Measurements from ENCODE around the gene NBEA.

Gene NBEA

DNA sequence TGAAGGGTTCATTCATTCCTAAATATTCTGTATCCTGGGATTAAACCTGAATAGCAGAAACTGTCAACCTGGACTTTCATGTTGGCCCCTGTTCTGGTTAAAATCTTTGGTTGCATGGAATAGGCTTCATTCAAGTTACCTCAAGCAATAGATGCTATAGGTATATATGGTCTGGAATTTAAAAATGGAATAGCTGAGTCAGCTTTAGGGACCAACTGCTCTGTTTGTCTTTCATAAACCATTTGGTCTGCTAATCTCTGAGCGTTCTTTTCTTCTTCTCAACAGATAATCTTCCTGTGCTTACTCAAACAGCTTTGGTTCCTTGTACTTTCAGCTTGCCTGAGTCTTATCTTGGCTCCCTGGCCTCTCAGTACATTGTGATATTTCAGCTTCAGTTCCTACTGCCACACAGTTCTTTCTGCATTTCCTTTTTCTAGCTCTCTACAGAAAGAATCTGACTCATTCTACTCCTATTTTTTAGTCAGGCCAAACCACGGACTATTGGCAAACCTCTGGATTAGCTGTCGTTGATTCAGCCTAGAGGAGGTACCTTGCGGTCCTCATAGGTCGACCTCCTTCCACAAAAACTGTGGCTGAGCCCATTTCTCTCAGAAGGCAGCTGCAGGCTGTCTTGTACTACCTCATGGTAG, 570.3 kb downstream of the NBEA start:
- DNase-seq (ENCODE audit: low spot score) = peak; percentile 35

- DNase-seq (ENCODE audit: low spot score) = no peak
Observed at GRCh38 chr13:35514061-35514477, 572.0 kb downstream of the NBEA start.

- no peak for DNase-seq (ENCODE audit: low spot score)
Observed at GRCh38 chr13:35514801-35515502, 572.9 kb downstream of the NBEA start.

- no peak for DNase-seq (ENCODE audit: low spot score)
Observed at GRCh38 chr13:35518337-35518946, 576.4 kb downstream of the NBEA start.

DNA sequence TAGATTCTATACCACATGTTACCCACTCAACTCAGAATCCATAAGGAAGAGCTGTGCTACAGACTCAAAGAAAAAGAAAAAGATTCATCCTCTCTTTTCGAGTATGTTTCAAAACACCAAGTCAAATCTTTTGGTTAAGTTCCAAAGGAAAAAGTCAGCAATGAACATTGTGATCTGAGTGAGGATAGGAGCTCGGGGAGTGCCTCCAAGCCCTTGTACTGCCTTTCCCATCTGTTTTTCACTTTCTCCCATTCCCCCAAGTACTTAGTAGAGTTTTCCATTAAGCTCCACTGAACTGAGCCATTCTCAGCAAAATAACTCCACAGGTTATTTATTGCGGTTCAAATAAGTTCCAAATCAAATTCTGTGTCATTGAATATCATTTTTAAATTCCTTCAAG, 582.1 kb downstream of the NBEA start:
- no peak for DNase-seq (ENCODE audit: low spot score)

- no peak for DNase-seq (ENCODE audit: low spot score)
Observed at GRCh38 chr13:35526577-35526976, 584.5 kb downstream of the NBEA start.

DNA sequence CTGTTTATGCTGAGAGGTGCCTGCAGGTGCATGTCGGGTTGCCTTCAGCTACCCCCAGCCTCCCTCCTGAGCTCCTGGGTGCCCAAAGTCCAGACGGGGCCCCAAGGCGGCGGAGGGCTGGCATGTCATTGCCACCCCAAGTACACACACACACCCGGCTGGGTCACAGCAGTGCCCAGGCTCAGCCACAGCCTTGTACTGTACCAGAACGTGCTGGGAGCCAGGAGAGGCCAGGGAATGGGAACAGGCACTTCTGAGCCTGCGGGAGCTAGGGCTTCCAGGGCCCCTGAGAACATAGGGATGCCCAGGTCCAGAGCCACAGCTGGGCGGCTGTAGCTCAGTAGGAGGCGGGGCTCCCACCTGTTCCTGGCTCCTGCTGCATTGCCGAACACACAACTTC, 585.4 kb downstream of the NBEA start:
- DNase-seq (ENCODE audit: low spot score) = no peak

DNA sequence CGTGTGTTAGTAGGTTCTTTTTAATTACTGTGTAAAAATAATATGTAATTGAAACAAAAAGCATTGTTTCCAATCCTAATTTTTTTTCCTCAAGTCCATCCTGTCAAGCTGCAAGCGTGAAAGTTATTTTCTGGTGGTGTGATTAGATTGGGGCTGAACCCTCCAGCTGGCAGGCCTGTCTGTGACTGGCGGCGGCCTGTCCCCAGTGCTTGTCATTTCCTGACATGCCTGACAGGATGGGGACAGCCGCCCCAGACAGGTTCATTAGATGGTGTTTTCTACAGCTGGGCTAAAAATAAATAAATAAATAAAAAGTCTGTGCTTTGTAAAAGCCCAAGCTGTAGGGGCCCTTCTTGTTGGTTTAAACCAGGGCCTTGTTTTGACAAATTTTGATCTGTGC, 588.1 kb downstream of the NBEA start:
- DNase-seq (ENCODE audit: low spot score) = no peak

- no peak for DNase-seq (ENCODE audit: low spot score)
Observed at GRCh38 chr13:35530581-35530980, 588.5 kb downstream of the NBEA start.

- DNase-seq (ENCODE audit: low spot score) = no peak
Observed at GRCh38 chr13:35531526-35531925, 589.5 kb downstream of the NBEA start.

- no peak for DNase-seq (ENCODE audit: low spot score)
Observed at GRCh38 chr13:35534343-35534742, 592.3 kb downstream of the NBEA start.

- DNase-seq (ENCODE audit: low spot score) = no peak
Observed at GRCh38 chr13:35548790-35549189, 606.7 kb downstream of the NBEA start.

DNA sequence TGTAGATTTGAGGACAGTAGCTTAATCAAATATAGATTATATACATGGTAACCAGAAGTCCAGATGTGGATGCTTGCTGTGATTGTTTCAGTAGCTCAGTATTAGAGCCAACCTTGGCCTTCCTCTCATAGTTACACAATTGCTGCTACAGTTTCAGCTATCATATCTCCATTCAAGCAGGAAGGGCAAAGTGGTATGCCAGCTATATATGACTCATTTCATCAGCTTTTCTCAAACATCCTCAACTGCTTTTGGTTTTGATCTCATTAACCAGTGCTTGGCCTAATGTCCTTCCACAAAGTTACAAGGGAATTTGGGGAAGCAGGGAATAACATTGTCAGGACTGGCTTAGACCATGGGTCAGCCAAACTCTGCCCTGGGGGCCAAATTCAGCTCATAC, 607.4 kb downstream of the NBEA start:
- DNase-seq (ENCODE audit: low spot score) = no peak

- no peak for DNase-seq (ENCODE audit: low spot score)
Observed at GRCh38 chr13:35552172-35552844, 610.2 kb downstream of the NBEA start.

GRCh38 chr13:35554972-35555623, 613.0 kb downstream of the NBEA start:
- DNase-seq (ENCODE audit: low spot score) = no peak

- no peak for DNase-seq (ENCODE audit: low spot score)
Observed at GRCh38 chr13:35557475-35557874, 615.4 kb downstream of the NBEA start.

GRCh38 chr13:35561540-35561939, 619.5 kb downstream of the NBEA start:
- DNase-seq (ENCODE audit: low spot score) = no peak

DNA sequence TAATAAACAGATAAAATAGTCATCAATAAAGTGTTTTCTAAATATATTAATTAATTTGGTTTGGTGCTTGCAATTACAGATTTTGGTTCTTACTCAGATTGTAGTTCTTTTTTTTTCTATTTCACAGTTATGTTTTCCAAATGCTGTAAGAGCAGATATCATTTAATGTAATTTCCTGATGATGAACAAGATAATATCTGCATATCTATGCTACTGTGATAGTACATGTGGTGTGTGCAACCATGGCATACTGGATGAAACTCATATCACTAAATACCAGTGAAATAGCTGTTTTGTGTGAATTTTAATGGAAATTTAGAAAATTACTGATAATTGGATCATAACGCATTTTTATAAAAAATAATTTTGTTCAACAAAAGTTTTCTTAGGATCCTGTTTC, 623.2 kb downstream of the NBEA start:
- no peak for DNase-seq (ENCODE audit: low spot score)

- DNase-seq (ENCODE audit: low spot score) = no peak
Observed at GRCh38 chr13:35566340-35566739, 624.3 kb downstream of the NBEA start.

DNA sequence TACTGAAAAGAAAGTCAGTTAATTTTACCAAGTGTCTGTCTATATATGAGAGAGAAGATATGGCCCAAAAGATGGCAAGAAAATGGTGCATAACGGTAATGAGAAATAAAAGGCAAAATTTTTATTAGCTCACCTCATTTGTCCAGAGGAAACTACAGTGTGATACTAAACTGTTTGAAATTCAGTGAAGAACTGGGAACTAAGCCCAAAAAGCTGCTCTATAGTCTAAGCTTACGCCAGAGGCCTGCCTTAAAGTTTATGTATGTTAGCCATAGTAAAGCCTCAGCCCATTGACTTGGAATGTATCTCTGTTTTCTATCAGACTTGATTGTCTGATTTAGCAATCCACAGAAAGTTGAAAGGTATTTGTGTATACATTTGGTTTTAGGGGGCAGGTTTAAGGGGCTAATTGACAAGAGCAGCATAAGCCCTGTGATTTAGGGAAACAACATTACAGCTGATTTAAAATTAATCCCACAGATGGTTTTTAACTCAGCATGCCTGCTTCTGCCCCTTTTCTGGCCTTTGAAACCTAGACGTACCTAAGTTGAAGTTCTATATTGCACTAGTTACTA, 625.4 kb downstream of the NBEA start:
- no peak for DNase-seq (ENCODE audit: low spot score)

DNA sequence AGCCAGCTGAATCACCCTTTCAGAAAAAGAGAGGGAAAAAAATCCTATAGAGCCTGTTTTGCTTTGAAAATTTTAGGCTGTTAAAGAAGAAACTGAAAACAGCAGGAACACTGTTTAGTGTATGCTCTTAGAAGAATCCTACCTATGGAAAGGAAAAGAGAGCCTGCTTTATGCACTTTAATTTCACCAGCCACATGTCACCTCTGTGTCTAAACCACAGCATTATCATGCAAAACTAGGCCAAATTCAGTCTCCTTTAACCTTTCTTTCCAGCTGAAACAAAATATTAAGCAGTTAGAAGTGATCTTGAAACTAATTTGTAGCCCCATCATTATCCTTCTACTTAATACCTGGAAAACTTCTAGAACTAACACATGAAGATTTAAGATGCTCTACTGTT, 631.6 kb downstream of the NBEA start:
- no peak for DNase-seq (ENCODE audit: low spot score)

DNA sequence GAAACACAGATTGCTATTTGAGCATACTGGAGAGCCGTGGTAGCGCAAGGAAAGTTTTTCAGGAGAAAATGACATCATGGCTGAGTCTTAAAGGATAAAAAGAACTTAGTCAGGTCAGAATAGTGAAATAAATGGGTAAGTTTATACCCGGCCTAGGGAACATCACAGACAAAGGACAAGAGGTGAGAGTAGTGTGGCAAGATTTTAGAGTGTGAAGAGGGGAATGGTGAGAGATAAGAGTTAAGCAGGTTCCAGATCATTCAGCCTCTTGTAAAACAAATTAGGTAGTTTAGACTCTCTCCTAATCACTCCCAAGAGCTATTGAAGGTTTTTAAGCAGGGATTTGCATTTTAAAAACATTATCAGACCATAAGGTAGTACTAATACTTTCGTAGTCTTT, 650.4 kb downstream of the NBEA start:
- DNase-seq (ENCODE audit: low spot score) = no peak
